PC-3 (cell line): ENCODE results near the gene LPCAT1.

ENCODE experiments used
- EZH2 ChIP-seq: fragments of 300-600 bp; sonication (generic); IDR thresholded peaks from one replicate; pipeline ENCODE4 v1.6.1; 2017; ENCODE audit warnings: antibody characterized with exemption, mild to moderate bottlenecking, low read length; ENCODE audit not compliant: unreplicated experiment
- TF ChIP-seq, protein P1 (sequence below): fragments of 300-600 bp; sonication (generic); conservative IDR thresholded peaks from 2 replicates; pipeline ENCODE4 v1.5.1; 2017; ENCODE audit warnings: antibody characterized with exemption, low read depth, mild to moderate bottlenecking, low read length

DNA sequence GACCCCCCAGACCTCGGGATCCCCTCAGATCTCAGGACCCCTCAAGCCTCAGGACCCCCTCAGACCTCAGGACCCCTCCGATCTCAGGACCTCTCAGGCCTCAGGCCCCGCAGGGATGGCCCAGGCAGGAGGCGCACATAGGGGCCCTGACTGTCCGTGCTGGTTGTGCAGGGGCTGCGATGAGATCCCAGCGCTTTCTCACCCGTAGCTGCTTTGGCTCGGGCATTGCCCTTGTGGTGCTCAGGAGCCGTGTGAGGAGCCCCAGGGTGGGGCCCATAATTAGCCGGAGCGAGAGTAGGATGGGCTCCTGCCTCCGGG, 680 bp upstream of the LPCAT1 start:
- TF ChIP-seq, protein P1, sequence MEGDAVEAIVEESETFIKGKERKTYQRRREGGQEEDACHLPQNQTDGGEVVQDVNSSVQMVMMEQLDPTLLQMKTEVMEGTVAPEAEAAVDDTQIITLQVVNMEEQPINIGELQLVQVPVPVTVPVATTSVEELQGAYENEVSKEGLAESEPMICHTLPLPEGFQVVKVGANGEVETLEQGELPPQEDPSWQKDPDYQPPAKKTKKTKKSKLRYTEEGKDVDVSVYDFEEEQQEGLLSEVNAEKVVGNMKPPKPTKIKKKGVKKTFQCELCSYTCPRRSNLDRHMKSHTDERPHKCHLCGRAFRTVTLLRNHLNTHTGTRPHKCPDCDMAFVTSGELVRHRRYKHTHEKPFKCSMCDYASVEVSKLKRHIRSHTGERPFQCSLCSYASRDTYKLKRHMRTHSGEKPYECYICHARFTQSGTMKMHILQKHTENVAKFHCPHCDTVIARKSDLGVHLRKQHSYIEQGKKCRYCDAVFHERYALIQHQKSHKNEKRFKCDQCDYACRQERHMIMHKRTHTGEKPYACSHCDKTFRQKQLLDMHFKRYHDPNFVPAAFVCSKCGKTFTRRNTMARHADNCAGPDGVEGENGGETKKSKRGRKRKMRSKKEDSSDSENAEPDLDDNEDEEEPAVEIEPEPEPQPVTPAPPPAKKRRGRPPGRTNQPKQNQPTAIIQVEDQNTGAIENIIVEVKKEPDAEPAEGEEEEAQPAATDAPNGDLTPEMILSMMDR: no peak
- no peak for TF ChIP-seq EZH2
